Right atrium auricular region (tissue), 2 donors: ENCODE measurements around the gene FHIT. TPM values are rescaled to one million over a fixed set of nuclear protein-coding genes. Genes with fewer than 3 reads are reported as not detected.

ENCODE experiments used
- DNase-seq: peaks from one replicate; pipeline ENCODE4 v3.0.0-alpha.2; 2019; ENCODE audit warnings: low spot score
- H3K27ac ChIP-seq, 2 donors: fragments of 200-600 bp; sonication (generic); 1 replicate in 1 of 2; 2 replicates in 1 of 2; pipeline ENCODE4 v1.5.1; 2016 to 2019
- H3K27me3 ChIP-seq, 2 donors: fragments of 200-600 bp; sonication (generic); one replicate each; pipeline versions ENCODE4 v1.5.1 to v1.6.0; 2017 to 2019
- H3K36me3 ChIP-seq: fragments of 200-600 bp; sonication (generic); one replicate; pipeline ENCODE4 v1.5.1; 2016
- H3K4me1 ChIP-seq, 2 donors: fragments of 200-600 bp; sonication (generic); one replicate each; pipeline versions ENCODE4 v1.5.1 to v1.6.0; 2017 to 2019
- H3K4me3 ChIP-seq, 2 donors: fragments of 200-600 bp; sonication (generic); 1 replicate in 1 of 2; 2 replicates in 1 of 2; pipeline ENCODE4 v1.5.1; 2017 to 2019; ENCODE audit warnings: mild to moderate bottlenecking in 1 of 2, moderate library complexity in 1 of 2
- H3K9me3 ChIP-seq, 2 donors: fragments of 200-600 bp; sonication (generic); one replicate each; pipeline ENCODE4 v1.5.1; 2019
- CTCF ChIP-seq, 2 donors: fragments of 200-600 bp; sonication (generic); IDR thresholded peaks; one replicate each; pipeline ENCODE4 v1.5.1; 2019; ENCODE audit warnings: antibody characterized with exemption in 2 of 2
- total RNA-seq, 2 donors: library from RNA; depleted of rRNA; stranded (reverse); fragments of >200 nt; gene quantifications; one replicate each; pipeline ENCODE4 v1.1.0, GENCODE V29; 2016

The FHIT gene
- total RNA-seq, 2 donors from 2014 or later: 10.4 to 11.0 TPM

DNA sequence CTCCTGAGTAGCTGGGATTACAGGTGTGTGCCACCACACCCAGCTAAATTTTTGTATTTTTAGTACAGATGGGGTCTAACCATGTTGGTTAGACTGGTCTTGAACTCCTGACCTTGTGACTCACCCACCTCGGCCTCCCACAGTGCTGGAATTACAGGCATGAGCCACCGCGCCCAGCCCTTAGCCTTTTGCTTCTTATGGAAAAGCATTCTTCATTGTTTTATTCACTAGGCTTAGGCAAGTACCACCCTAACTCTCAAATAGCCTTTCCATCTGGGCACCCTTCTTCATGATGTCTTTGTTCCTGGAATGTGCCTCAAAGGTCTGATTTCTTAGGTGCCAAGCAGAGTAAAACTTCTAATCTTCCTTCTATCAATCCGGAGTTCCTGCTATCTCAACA lies 641.8 kb downstream of the FHIT start:
- TF ChIP-seq CTCF (IDR thresholded peaks at IDR 0.05): no peak
- no peak overlapping the region for H3K4me3 ChIP-seq
- H3K9me3 ChIP-seq: no peaks in the 10 kb centered on the region
- H3K4me1 ChIP-seq: no peaks in the 10 kb centered on the region
- no peaks in the 10 kb centered on the region for H3K36me3 ChIP-seq
- no peak overlapping the region for H3K27ac ChIP-seq
- H3K27me3 ChIP-seq: no peaks in the 10 kb centered on the region
- DNase-seq: no peak

DNA sequence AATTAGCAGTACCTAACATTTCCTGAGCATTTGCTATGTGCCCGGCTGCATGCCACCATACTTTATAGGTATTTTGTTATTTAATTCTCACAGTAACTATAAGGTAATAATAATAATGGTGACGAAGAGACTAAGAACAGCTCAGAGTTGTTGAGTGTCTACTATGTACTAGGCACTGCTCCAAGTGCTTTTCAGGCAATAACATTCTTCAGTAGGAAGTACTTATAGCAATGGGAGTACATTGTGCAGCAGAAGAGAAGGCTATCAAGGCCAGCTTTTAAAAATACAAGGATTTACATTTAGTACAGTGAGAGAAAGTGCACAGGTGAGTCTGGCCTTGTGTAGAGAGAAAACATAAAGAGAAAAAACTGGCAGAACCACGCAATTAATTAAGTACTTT lies 647.4 kb downstream of the FHIT start:
- Histone ChIP-seq H3K4me1 (no peaks in the 10 kb centered on the region), H3K36me3 (no peaks in the 10 kb centered on the region), H3K27me3 (no peaks in the 10 kb centered on the region), H3K4me3 (no peak overlapping the region), H3K27ac (no peak overlapping the region), H3K9me3 (no peaks in the 10 kb centered on the region)
- TF ChIP-seq CTCF (IDR thresholded peaks at IDR 0.05): no peak
- DNase-seq: no peak

DNA sequence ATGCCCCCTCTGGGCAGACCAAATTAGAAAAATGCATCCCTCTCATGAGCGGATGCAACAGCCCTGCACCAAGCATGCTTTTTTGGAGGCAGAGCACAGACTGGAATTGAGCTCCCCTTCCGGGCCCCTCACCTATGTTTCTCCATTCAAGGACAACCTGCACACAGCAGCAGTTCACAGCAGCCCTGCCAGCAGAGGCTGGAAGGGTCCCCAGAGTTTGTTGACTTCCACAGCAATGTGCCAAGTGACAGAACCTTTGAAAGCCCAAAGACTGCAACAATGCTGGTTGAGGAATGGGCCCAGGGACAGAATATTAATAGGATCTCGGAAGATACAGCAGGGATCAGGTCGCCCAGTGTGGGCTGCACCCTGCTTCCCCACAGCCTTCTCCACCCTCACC lies 650.4 kb downstream of the FHIT start:
- H3K4me1 ChIP-seq: no peaks in the 10 kb centered on the region
- no peak for TF ChIP-seq CTCF (IDR thresholded peaks at IDR 0.05)
- no peak overlapping the region for H3K27ac ChIP-seq
- H3K4me3 ChIP-seq: no peak overlapping the region
- no peaks in the 10 kb centered on the region for H3K9me3 ChIP-seq
- H3K27me3 ChIP-seq: no peaks in the 10 kb centered on the region
- H3K36me3 ChIP-seq: no peaks in the 10 kb centered on the region
- no peak for DNase-seq

- H3K9me3 ChIP-seq: no peaks in the 10 kb centered on the region
- H3K36me3 ChIP-seq: no peaks in the 10 kb centered on the region
- H3K27ac ChIP-seq: no peak overlapping the region
- no peaks in the 10 kb centered on the region for H3K4me1 ChIP-seq
- TF ChIP-seq CTCF (IDR thresholded peaks at IDR 0.05): no peak
- no peak overlapping the region for H3K4me3 ChIP-seq
- no peaks in the 10 kb centered on the region for H3K27me3 ChIP-seq
- no peak for DNase-seq
These were observed 651.7 kb downstream of the FHIT start for GRCh38 chr3:60599586-60599985.

GRCh38 chr3:60598671-60599070 lies 652.6 kb downstream of the FHIT start:
- no peak for DNase-seq
- no peak overlapping the region for H3K4me3 ChIP-seq
- peaks cover 0 to 8% of the 10 kb centered on the region in 2 donors for H3K4me1 ChIP-seq
- no peak overlapping the region for H3K27ac ChIP-seq
- no peaks in the 10 kb centered on the region for H3K9me3 ChIP-seq
- H3K36me3 ChIP-seq: no peaks in the 10 kb centered on the region
- no peak for TF ChIP-seq CTCF (IDR thresholded peaks at IDR 0.05)
- no peaks in the 10 kb centered on the region for H3K27me3 ChIP-seq

- peak; percentile 91 for DNase-seq
- Histone ChIP-seq H3K27me3 (no peaks in the 10 kb centered on the region), H3K4me1 (peaks cover 0 to 10% of the 10 kb centered on the region in 2 donors), H3K27ac (no peak overlapping the region), H3K9me3 (no peaks in the 10 kb centered on the region), H3K4me3 (no peak overlapping the region), H3K36me3 (no peaks in the 10 kb centered on the region)
- no peak for TF ChIP-seq CTCF (IDR thresholded peaks at IDR 0.05)
These were observed 657.2 kb downstream of the FHIT start for GRCh38 chr3:60594025-60594424.
